Measurements from ENCODE around the gene ORC4. TPM values are rescaled to one million over a fixed set of nuclear protein-coding genes. Genes with fewer than 3 reads are reported as not detected.

Gene ORC4
- 10 to 100 TPM; 33.3 to 49.9 (median 41.6) TPM for total RNA-seq
- long read RNA-seq, donor 1, full-length matches to known transcripts = 17 of 25 reads
- long read RNA-seq, donor 1, partial matches to known transcripts = 3 of 25 reads
- long read RNA-seq, donor 1, other reads (novel, unspliced or antisense) = 5 of 25 reads
- long read RNA-seq, donor 2, full-length matches to known transcripts = 18 of 27 reads
- long read RNA-seq, donor 2, partial matches to known transcripts = 2 of 27 reads
- long read RNA-seq, donor 2, other reads (novel, unspliced or antisense) = 7 of 27 reads

GRCh38 chr2:148020111-148021058 is at the start of gene ORC4:
ORC4 (minus strand) TSS chr2:148020737; CDS start chr2:147975958, 44,779 bp downstream.
- Histone ChIP-seq H3K4me3 (peak within 1 kb of the TSS; percentile 45), H3K4me1 (ENCODE audit: low read depth) (peaks cover 21% of the 10 kb centered on the region), H3K36me3 (ENCODE audit: low read depth) (no peaks in the 10 kb centered on the region), H3K9me3 (no peaks in the 10 kb centered on the region)
- peak; percentile 96 for ATAC-seq
- TF ChIP-seq CTCF (IDR thresholded peaks at IDR 0.05) = no peak
- intact Hi-C loops (cut with DNase I, micrococcal nuclease) = no loop called here
- peak; percentile 96 to 100 (median 99) for DNase-seq

- ATAC-seq = no peak
- no peaks in the 10 kb centered on the region for H3K36me3 ChIP-seq (ENCODE audit: low read depth)
- no peaks in the 10 kb centered on the region for H3K4me1 ChIP-seq (ENCODE audit: low read depth)
- no peak overlapping the region for H3K4me3 ChIP-seq
- H3K9me3 ChIP-seq = no peaks in the 10 kb centered on the region
- no peak for DNase-seq
- TF ChIP-seq CTCF (IDR thresholded peaks at IDR 0.05) = no peak
- intact Hi-C loops (cut with DNase I, micrococcal nuclease) = no loop called here
Observed at GRCh38 chr2:148067801-148068200, 47.3 kb upstream of the ORC4 start.

GRCh38 chr2:148065936-148066335 is 45.4 kb upstream of the ORC4 start:
- no peak for TF ChIP-seq CTCF (IDR thresholded peaks at IDR 0.05)
- DNase-seq (no peak), ATAC-seq (no peak)
- Histone ChIP-seq H3K36me3 (ENCODE audit: low read depth) (no peaks in the 10 kb centered on the region), H3K9me3 (no peaks in the 10 kb centered on the region), H3K4me3 (no peak overlapping the region), H3K4me1 (ENCODE audit: low read depth) (no peaks in the 10 kb centered on the region)
- intact Hi-C loops (cut with DNase I, micrococcal nuclease) = no loop called here

GRCh38 chr2:148063633-148064032 is 43.1 kb upstream of the ORC4 start:
- TF ChIP-seq CTCF (IDR thresholded peaks at IDR 0.05) = no peak
- no peak for DNase-seq
- no peaks in the 10 kb centered on the region for H3K9me3 ChIP-seq
- intact Hi-C loops (cut with DNase I, micrococcal nuclease) = no loop called here
- ATAC-seq = no peak
- no peaks in the 10 kb centered on the region for H3K36me3 ChIP-seq (ENCODE audit: low read depth)
- H3K4me1 ChIP-seq (ENCODE audit: low read depth) = no peaks in the 10 kb centered on the region
- H3K4me3 ChIP-seq = no peak overlapping the region

- no peak for TF ChIP-seq CTCF (IDR thresholded peaks at IDR 0.05)
- Histone ChIP-seq H3K4me3 (no peak overlapping the region), H3K4me1 (ENCODE audit: low read depth) (no peaks in the 10 kb centered on the region), H3K36me3 (ENCODE audit: low read depth) (no peaks in the 10 kb centered on the region), H3K9me3 (no peaks in the 10 kb centered on the region)
- ATAC-seq = no peak
- intact Hi-C loops (cut with DNase I, micrococcal nuclease) = no loop called here
- no peak for DNase-seq
Observed at GRCh38 chr2:148058641-148059040, 38.1 kb upstream of the ORC4 start.

Data from mucosa of descending colon (tissue), 3 donors.